Ishikawa (cell line): ENCODE data around the gene LYPD3.

Experiments used
- CEBPB ChIP-seq: IDR thresholded peaks from 2 replicates; pipeline ENCODE4 v1.6.1; 2012
- CREB1 ChIP-seq: IDR thresholded peaks from 2 replicates; pipeline ENCODE4 v1.6.1; 2012; ENCODE audit warnings: low read depth
- EGR1 ChIP-seq: IDR thresholded peaks from 2 replicates; pipeline ENCODE4 v1.6.1; 2012
- EP300 ChIP-seq: IDR thresholded peaks from 2 replicates; pipeline ENCODE4 v1.6.1; 2012; ENCODE audit warnings: borderline replicate concordance
- FOXM1 ChIP-seq: IDR thresholded peaks from 2 replicates; pipeline ENCODE4 v1.6.1; 2012; ENCODE audit warnings: low read depth, borderline replicate concordance
- NFIC ChIP-seq: IDR thresholded peaks from 2 replicates; pipeline ENCODE4 v1.6.1; 2012
- RAD21 ChIP-seq: IDR thresholded peaks from 2 replicates; pipeline ENCODE4 v1.6.1; 2012; ENCODE audit warnings: low read depth
- TAF1 ChIP-seq: IDR thresholded peaks from 2 replicates; pipeline ENCODE4 v1.6.1; 2012; ENCODE audit warnings: low read depth, mild to moderate bottlenecking
- TCF12 ChIP-seq: IDR thresholded peaks from 2 replicates; pipeline ENCODE4 v1.6.1; 2012; ENCODE audit warnings: low read depth
- TEAD4 ChIP-seq: IDR thresholded peaks from 2 replicates; pipeline ENCODE4 v1.6.1; 2012
- YY1 ChIP-seq: IDR thresholded peaks from 2 replicates; pipeline ENCODE4 v1.6.1; 2012; ENCODE audit warnings: low read depth
- ZBTB7A ChIP-seq: IDR thresholded peaks from 2 replicates; pipeline ENCODE4 v1.6.1; 2012; ENCODE audit warnings: low read depth
- TF ChIP-seq, protein P1 (sequence below): IDR thresholded peaks from 2 replicates; pipeline ENCODE4 v1.6.1; 2012
- TF ChIP-seq, protein P2 (sequence below): IDR thresholded peaks from 2 replicates; pipeline ENCODE4 v1.6.1; 2012
- TF ChIP-seq, protein P3 (sequence below): IDR thresholded peaks from 2 replicates; pipeline ENCODE4 v1.6.1; 2012; ENCODE audit warnings: low read depth, mild to moderate bottlenecking

LYPD3 gene

DNA sequence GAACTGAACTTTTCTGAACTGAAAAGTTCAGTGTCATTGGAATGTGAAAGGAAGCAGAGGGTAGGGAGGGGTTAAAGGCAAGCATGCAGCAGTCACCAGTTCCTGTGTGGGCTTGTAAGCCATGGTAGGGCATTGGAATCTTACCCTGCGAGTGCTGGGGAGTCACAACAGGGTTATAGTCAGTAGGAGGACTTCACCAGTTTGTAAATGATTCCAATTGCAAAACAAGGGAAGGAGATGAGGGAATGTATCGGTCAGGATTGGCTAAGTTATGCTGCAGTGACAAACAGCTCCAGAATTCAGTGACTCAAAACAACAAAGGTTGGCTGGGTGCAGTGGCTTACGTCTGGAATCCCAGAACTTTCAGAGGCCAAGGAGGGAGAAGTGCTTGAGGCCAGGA, 12.8 kb downstream of the LYPD3 start:
- TF ChIP-seq, protein P1, sequence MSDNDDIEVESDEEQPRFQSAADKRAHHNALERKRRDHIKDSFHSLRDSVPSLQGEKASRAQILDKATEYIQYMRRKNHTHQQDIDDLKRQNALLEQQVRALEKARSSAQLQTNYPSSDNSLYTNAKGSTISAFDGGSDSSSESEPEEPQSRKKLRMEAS, result no peak
- TF ChIP-seq EGR1, result no peak
- no peak for TF ChIP-seq CREB1
- TF ChIP-seq TCF12, result no peak
- no peak for TF ChIP-seq CEBPB
- no peak for TF ChIP-seq YY1

GRCh38 chr19:43450545-43450997, 14.8 kb downstream of the LYPD3 start:
- TF ChIP-seq CEBPB (no peak), TEAD4 (no peak), TCF12 (no peak), NFIC (no peak), EGR1 (no peak), FOXM1 (no peak)
- TF ChIP-seq, protein P2, sequence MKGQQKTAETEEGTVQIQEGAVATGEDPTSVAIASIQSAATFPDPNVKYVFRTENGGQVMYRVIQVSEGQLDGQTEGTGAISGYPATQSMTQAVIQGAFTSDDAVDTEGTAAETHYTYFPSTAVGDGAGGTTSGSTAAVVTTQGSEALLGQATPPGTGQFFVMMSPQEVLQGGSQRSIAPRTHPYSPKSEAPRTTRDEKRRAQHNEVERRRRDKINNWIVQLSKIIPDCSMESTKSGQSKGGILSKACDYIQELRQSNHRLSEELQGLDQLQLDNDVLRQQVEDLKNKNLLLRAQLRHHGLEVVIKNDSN, result no peak

GRCh38 chr19:43447655-43448054, 17.8 kb downstream of the LYPD3 start:
- TF ChIP-seq, protein P1, result no peak
- TF ChIP-seq FOXM1, result no peak
- no peak for TF ChIP-seq CEBPB
- no peak for TF ChIP-seq CREB1
- TF ChIP-seq NFIC, result no peak
- TF ChIP-seq YY1, result no peak
- no peak for TF ChIP-seq TEAD4
- TF ChIP-seq, protein P2, result no peak
- TF ChIP-seq TCF12, result no peak
- no peak for TF ChIP-seq RAD21
- TF ChIP-seq ZBTB7A, result no peak
- TF ChIP-seq, protein P3, sequence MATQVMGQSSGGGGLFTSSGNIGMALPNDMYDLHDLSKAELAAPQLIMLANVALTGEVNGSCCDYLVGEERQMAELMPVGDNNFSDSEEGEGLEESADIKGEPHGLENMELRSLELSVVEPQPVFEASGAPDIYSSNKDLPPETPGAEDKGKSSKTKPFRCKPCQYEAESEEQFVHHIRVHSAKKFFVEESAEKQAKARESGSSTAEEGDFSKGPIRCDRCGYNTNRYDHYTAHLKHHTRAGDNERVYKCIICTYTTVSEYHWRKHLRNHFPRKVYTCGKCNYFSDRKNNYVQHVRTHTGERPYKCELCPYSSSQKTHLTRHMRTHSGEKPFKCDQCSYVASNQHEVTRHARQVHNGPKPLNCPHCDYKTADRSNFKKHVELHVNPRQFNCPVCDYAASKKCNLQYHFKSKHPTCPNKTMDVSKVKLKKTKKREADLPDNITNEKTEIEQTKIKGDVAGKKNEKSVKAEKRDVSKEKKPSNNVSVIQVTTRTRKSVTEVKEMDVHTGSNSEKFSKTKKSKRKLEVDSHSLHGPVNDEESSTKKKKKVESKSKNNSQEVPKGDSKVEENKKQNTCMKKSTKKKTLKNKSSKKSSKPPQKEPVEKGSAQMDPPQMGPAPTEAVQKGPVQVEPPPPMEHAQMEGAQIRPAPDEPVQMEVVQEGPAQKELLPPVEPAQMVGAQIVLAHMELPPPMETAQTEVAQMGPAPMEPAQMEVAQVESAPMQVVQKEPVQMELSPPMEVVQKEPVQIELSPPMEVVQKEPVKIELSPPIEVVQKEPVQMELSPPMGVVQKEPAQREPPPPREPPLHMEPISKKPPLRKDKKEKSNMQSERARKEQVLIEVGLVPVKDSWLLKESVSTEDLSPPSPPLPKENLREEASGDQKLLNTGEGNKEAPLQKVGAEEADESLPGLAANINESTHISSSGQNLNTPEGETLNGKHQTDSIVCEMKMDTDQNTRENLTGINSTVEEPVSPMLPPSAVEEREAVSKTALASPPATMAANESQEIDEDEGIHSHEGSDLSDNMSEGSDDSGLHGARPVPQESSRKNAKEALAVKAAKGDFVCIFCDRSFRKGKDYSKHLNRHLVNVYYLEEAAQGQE, result no peak
- no peak for TF ChIP-seq TAF1
- TF ChIP-seq EGR1, result no peak
- no peak for TF ChIP-seq EP300

DNA sequence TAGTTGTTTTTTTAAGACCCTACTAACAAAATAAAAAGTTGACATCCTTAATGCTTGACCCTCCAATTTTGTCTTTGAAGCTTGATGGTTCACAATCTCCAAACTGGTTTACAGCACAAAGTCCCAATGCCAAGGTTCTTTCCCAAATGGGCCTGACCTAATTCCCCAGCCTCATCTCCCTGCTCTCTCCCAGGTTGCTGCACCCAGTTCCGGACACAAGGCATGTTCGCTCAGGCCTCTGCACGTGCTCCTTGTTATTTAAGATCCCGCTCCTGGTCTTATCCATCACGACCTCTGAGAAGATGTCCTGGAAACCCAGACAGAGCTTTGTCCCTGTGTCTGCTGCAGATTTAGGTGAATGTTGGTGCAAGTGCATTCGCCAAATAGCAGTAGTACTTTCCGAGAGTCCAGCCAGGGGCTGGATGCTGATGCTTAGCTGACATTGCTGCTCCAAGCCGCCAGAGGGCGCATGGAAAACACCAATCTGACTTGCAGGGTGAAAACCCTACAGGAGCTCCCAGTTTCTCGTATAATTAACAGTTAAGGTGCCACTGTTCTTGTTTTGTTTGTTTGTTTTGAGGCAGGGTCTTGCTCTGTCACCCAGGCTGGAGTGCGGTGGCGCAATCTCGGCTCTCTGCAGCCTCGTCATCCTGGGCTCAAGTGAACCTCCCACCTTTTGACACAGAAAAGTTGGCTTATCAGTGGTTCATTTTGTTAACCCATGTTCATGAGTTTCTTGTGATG, 18.5 kb downstream of the LYPD3 start:
- TF ChIP-seq RAD21, result peak; percentile 95
- TF ChIP-seq ZBTB7A, result no peak
- TF ChIP-seq CEBPB, result no peak

DNA sequence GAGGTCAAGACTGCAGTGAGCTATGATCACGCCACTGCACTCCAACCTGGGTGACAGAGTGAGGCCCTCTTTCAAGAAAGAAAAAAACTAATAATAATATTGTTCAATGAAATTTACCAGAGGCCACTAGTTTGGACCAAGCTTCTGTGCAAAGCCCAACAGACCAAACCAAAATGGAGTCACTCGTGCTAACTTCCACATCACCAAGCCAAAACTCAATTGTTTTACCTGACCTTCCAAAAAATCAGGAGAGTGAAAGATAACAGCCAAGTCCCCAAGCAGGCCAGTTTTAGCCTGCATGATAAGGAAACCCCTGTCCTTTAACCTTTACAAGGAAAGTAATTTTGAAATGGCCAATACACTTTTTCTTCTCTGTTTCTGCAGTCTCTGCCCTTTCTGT, 20.0 kb downstream of the LYPD3 start:
- TF ChIP-seq FOXM1 (no peak), TEAD4 (no peak), NFIC (no peak), TAF1 (no peak), RAD21 (no peak), EP300 (no peak)

- TF ChIP-seq CREB1 (no peak), CEBPB (no peak), FOXM1 (no peak), TCF12 (no peak), NFIC (no peak), EP300 (no peak), EGR1 (no peak), RAD21 (no peak), TEAD4 (no peak), ZBTB7A (no peak), YY1 (no peak), TAF1 (no peak)
- TF ChIP-seq, protein P1, result no peak
- TF ChIP-seq, protein P2, result no peak
- TF ChIP-seq, protein P3, result no peak
Observed at GRCh38 chr19:43444531-43445287, 20.7 kb downstream of the LYPD3 start.
